Activated B cell treated with CpG ODN at 0.5 μM for 24 hours (primary cell): Measurements from ENCODE around the gene CYP17A1. TPM values are rescaled to one million over a fixed set of nuclear protein-coding genes. Genes with fewer than 3 reads are reported as not detected.

Experiments used
- ATAC-seq: fragments of 200-7000 bp; cut with Tn5 transposase; one replicate; pipeline ENCODE4 v1.10.0; 2021; ENCODE audit warnings: low read depth, mild to moderate bottlenecking, moderate library complexity
- CTCF ChIA-PET: fragments of 350-600 bp; sonication (Branson Sonifier 250); formaldehyde crosslinking; loops from one replicate; lab custom pipeline; 2021; ENCODE audit warnings: antibody characterized with exemption; lab: Charles Lee
- POLR2A ChIA-PET: fragments of 350-600 bp; sonication (Branson Sonifier 250); formaldehyde crosslinking; loops from one replicate; lab custom pipeline; 2021; ENCODE audit warnings: antibody characterized with exemption; lab: Charles Lee
- DNase-seq: peaks from one replicate; pipeline ENCODE4 v3.0.0; 2022
- H3K27ac Mint-ChIP-seq: one replicate; pipeline ENCODE4 v1.8.0; 2020; ENCODE audit warnings: mixed read lengths
- H3K27me3 Mint-ChIP-seq: one replicate; pipeline ENCODE4 v1.8.0; 2021; ENCODE audit warnings: mixed read lengths
- H3K36me3 Mint-ChIP-seq: one replicate; pipeline ENCODE4 v1.8.0; 2021; ENCODE audit warnings: low read depth, mixed read lengths
- H3K4me1 Mint-ChIP-seq: one replicate; pipeline ENCODE4 v1.8.0; 2021; ENCODE audit warnings: mixed read lengths
- H3K4me3 Mint-ChIP-seq: one replicate; pipeline ENCODE4 v1.8.0; 2020; ENCODE audit warnings: mild to moderate bottlenecking, mixed read lengths
- H3K9me3 Mint-ChIP-seq: one replicate; pipeline ENCODE4 v1.8.0; 2020; ENCODE audit warnings: mixed read lengths
- CTCF ChIP-seq: fragments of 200-600 bp; IDR thresholded peaks from one replicate; pipeline ENCODE4 v1.8.0; 2022; ENCODE audit warnings: antibody characterized with exemption, mild to moderate bottlenecking
- intact Hi-C: fragments of 100-400 bp; cut with micrococcal nuclease; formaldehyde crosslinking; loops from one replicate; pipeline ENCODE4 v1.15.1; 2024
- total RNA-seq: library from RNA; stranded (reverse); gene quantifications from 2 replicates; pipeline ENCODE4 v1.2.3, GENCODE V29; 2022

The CYP17A1 gene
- not detected in 2 replicates for total RNA-seq

- H3K36me3 Mint-ChIP-seq: no peaks in the 10 kb centered on the region
- ATAC-seq (no peak), DNase-seq (no peak)
- intact Hi-C loops: loop anchor here (5.0 kb wide), 1 partner anchor 650 kb away; no protein-coding TSS in a partner anchor
- TF ChIP-seq CTCF: no peak
- no peak within 1 kb of the TSS for H3K27ac Mint-ChIP-seq
- CTCF ChIA-PET: interaction anchor here (0.7 to 4.6 kb wide), 4 partner anchors 64 to 496 kb away, joined by 3 to 30 read pairs (median 12); no protein-coding TSS in a partner anchor
- H3K4me3 Mint-ChIP-seq: no peak within 1 kb of the TSS
- peaks cover 11% of the 10 kb centered on the region for H3K9me3 Mint-ChIP-seq
- POLR2A ChIA-PET: interaction anchor here (0.7 kb wide), 1 partner anchor 357 kb away, joined by 3 read pairs; no protein-coding TSS in a partner anchor
- H3K27me3 Mint-ChIP-seq: peaks cover 13% of the 10 kb centered on the region
- peaks cover 2% of the 10 kb centered on the region for H3K4me1 Mint-ChIP-seq
These were observed at the start of gene CYP17A1 for GRCh38 chr10:102837230-102837721. TSS of gene CYP17A1 (minus strand) at chr10:102837413. CDS start at chr10:102837361, 52 bp downstream.

GRCh38 chr10:102880256-102880655 lies 43.0 kb upstream of the CYP17A1 start:
- Mint-ChIP-seq H3K9me3 (no peaks in the 10 kb centered on the region), H3K27me3 (no peaks in the 10 kb centered on the region), H3K27ac (no peak overlapping the region), H3K4me3 (no peak overlapping the region), H3K36me3 (no peaks in the 10 kb centered on the region), H3K4me1 (no peaks in the 10 kb centered on the region)
- ChIA-PET CTCF (no interaction called here), POLR2A (no interaction called here)
- no peak for DNase-seq
- no peak for TF ChIP-seq CTCF
- intact Hi-C loops: no loop called here
- no peak for ATAC-seq

- Mint-ChIP-seq H3K9me3 (no peaks in the 10 kb centered on the region), H3K4me1 (no peaks in the 10 kb centered on the region), H3K27me3 (peaks cover 3% of the 10 kb centered on the region), H3K36me3 (no peaks in the 10 kb centered on the region), H3K27ac (no peak overlapping the region), H3K4me3 (no peak overlapping the region)
- intact Hi-C loops: no loop called here
- ATAC-seq (no peak), DNase-seq (no peak)
- POLR2A ChIA-PET: no interaction called here
- CTCF ChIA-PET: no interaction called here
- TF ChIP-seq CTCF: no peak
These were observed 41.4 kb upstream of the CYP17A1 start for GRCh38 chr10:102878629-102879028.

GRCh38 chr10:102876747-102877153 lies 39.5 kb upstream of the CYP17A1 start:
- ChIA-PET POLR2A (no interaction called here), CTCF (no interaction called here)
- Mint-ChIP-seq H3K4me3 (no peak overlapping the region), H3K4me1 (no peaks in the 10 kb centered on the region), H3K27ac (no peak overlapping the region), H3K36me3 (no peaks in the 10 kb centered on the region), H3K27me3 (peaks cover 5% of the 10 kb centered on the region), H3K9me3 (no peaks in the 10 kb centered on the region)
- no peak for ATAC-seq
- intact Hi-C loops: no loop called here
- no peak for DNase-seq
- no peak for TF ChIP-seq CTCF

GRCh38 chr10:102872163-102872562 lies 35.0 kb upstream of the CYP17A1 start:
- CTCF ChIA-PET: no interaction called here

More at GRCh38 chr10:102872163-102872562, 35.0 kb upstream of the CYP17A1 start:
- H3K27ac Mint-ChIP-seq: no peak overlapping the region
- DNase-seq: no peak
- H3K4me3 Mint-ChIP-seq: no peak overlapping the region
- H3K27me3 Mint-ChIP-seq: peaks cover 26% of the 10 kb centered on the region
- intact Hi-C loops: no loop called here
- no peaks in the 10 kb centered on the region for H3K36me3 Mint-ChIP-seq
- no peak for TF ChIP-seq CTCF
- H3K9me3 Mint-ChIP-seq: no peaks in the 10 kb centered on the region
- H3K4me1 Mint-ChIP-seq: peaks cover 16% of the 10 kb centered on the region
- ATAC-seq: no peak
- POLR2A ChIA-PET: no interaction called here
